ENCODE measurements around the gene NHEJ1. TPM values are rescaled to one million over a fixed set of nuclear protein-coding genes. Genes with fewer than 3 reads are reported as not detected.

Gene NHEJ1
- total and polyA plus RNA-seq, 2 of the 13 experiments (the other 11 are each of a cell fraction or from before 2014, with no cell fraction given) = 30.0 to 30.7 TPM

DNA sequence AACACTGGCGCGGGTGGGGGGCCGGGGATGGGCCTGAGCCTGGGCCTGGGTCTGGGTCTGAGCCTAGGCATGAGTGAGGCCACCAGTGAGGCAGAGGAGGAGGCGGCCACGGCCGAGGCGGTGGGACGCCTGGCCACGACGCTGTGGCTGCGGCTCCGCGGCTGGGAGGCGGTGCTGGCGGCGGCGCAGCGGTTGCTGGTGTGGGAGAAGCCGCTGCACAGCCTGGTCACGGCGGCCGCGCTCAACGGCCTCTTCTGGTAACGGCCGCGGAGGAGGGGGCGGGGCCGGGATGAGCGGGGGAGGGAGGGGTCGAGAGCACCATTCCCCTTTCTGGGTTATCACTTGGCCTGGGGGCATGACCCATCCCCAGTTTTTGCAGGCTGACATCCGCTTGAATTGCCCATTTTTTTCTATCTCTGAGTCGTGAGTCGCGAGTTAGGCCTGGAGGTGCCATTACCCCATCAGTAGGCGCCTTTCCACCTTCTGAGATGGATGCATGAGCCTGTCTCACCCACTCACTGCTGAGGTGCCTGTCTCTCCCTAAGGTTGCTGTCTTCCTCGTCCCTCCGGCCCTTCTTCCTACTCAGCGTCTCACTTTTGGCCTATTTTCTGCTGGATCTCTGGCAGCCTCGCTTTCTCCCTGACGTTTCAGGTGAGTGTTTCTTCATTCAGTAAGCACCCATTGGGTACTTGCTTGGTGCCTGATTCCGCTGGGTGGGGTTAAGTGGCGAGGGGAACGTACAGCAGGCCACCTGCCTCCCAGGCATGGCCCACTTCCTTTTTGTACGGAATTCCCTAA is 18.0 kb upstream of the NHEJ1 start (continued):
- TF ChIP-seq ZBTB37 (CRISPR knock-in tag; IDR thresholded peaks at IDR 0.05) (no peak), THAP11 (CRISPR knock-in tag; IDR thresholded peaks at IDR 0.05) (no peak), GATAD1 (CRISPR knock-in tag; IDR thresholded peaks at IDR 0.05) (no peak), NR2F6 (IDR thresholded peaks at IDR 0.05) (no peak), NR2F6 (CRISPR knock-in tag; IDR thresholded peaks at IDR 0.05) (no peak), SIX4 (CRISPR knock-in tag; IDR thresholded peaks at IDR 0.05) (no peak), HMGXB4 (CRISPR knock-in tag; IDR thresholded peaks at IDR 0.05; ENCODE audit: borderline replicate concordance in 1 of 2, low read depth in 1 of 2) (peak in 1 of 2 experiments; percentile 15; a peak in 1 of 4 replicates), ZNF878 (CRISPR knock-in tag; IDR thresholded peaks at IDR 0.05) (no peak), CCDC6 (CRISPR knock-in tag; IDR thresholded peaks at IDR 0.05) (peak; percentile 17; the same call in 1 of the 2 replicates), ARID4A (CRISPR knock-in tag; IDR thresholded peaks at IDR 0.05; ENCODE audit: borderline replicate concordance) (peak; percentile 61; the same call in 1 of the 2 replicates), HDAC6 (IDR thresholded peaks at IDR 0.05; ENCODE audit: low read depth, low read length) (no peak), TBX2 (CRISPR knock-in tag; IDR thresholded peaks at IDR 0.05; ENCODE audit: borderline replicate concordance) (peak; percentile 28; the same call in 1 of the 2 replicates), CENPT (CRISPR knock-in tag; IDR thresholded peaks at IDR 0.05; ENCODE audit: low read depth) (0 out of 2 replicates have a peak, but pooled peaks have one; percentile 6)
- TF ChIP-seq, protein P1, sequence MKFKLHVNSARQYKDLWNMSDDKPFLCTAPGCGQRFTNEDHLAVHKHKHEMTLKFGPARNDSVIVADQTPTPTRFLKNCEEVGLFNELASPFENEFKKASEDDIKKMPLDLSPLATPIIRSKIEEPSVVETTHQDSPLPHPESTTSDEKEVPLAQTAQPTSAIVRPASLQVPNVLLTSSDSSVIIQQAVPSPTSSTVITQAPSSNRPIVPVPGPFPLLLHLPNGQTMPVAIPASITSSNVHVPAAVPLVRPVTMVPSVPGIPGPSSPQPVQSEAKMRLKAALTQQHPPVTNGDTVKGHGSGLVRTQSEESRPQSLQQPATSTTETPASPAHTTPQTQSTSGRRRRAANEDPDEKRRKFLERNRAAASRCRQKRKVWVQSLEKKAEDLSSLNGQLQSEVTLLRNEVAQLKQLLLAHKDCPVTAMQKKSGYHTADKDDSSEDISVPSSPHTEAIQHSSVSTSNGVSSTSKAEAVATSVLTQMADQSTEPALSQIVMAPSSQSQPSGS (CRISPR knock-in tag; IDR thresholded peaks at IDR 0.05) = no peak
- TF ChIP-seq, protein P2, sequence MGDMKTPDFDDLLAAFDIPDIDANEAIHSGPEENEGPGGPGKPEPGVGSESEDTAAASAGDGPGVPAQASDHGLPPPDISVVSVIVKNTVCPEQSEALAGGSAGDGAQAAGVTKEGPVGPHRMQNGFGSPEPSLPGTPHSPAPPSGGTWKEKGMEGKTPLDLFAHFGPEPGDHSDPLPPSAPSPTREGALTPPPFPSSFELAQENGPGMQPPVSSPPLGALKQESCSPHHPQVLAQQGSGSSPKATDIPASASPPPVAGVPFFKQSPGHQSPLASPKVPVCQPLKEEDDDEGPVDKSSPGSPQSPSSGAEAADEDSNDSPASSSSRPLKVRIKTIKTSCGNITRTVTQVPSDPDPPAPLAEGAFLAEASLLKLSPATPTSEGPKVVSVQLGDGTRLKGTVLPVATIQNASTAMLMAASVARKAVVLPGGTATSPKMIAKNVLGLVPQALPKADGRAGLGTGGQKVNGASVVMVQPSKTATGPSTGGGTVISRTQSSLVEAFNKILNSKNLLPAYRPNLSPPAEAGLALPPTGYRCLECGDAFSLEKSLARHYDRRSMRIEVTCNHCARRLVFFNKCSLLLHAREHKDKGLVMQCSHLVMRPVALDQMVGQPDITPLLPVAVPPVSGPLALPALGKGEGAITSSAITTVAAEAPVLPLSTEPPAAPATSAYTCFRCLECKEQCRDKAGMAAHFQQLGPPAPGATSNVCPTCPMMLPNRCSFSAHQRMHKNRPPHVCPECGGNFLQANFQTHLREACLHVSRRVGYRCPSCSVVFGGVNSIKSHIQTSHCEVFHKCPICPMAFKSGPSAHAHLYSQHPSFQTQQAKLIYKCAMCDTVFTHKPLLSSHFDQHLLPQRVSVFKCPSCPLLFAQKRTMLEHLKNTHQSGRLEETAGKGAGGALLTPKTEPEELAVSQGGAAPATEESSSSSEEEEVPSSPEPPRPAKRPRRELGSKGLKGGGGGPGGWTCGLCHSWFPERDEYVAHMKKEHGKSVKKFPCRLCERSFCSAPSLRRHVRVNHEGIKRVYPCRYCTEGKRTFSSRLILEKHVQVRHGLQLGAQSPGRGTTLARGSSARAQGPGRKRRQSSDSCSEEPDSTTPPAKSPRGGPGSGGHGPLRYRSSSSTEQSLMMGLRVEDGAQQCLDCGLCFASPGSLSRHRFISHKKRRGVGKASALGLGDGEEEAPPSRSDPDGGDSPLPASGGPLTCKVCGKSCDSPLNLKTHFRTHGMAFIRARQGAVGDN (CRISPR knock-in tag; IDR thresholded peaks at IDR 0.05) = peak; percentile 16; the same call in 1 of the 2 replicates

All from HepG2 (cell line).